HG02623 (cell line): ENCODE measurements around the gene ARHGAP25.
"Not testable (repeated sequence)": the region's sequence is repeated elsewhere in the genome, so short reads cannot be mapped to it uniquely, and the experiment has no call there.

Experiments
- ATAC-seq: cut with Tn5 transposase; IDR thresholded peaks from one replicate; pipeline ENCODE4 v1.9.1; 2021; ENCODE audit warnings: moderate library complexity; ENCODE audit not compliant: unreplicated experiment

Gene ARHGAP25

DNA sequence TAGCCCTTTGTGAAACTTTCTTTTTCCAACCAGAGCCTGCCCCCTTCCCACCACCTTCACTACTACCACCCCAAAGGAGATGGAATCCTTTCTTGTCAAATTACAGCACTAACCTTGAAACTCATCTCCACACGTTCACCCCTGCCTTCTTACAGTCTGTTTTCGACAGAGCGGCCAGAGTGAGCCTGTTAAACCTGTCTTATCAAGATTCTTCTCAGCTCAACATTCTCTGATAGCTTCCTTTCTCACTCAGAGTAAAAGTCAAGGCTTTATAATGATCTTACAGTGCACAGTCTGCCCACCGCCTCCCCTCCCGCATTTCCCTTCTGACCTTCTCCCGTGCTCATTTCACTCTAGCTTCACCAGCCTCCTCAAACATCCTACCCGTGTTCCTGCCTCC is 56.0 kb downstream of the ARHGAP25 start:
- ATAC-seq: no peak

- ATAC-seq: no peak
These were observed 57.3 kb downstream of the ARHGAP25 start for GRCh38 chr2:68791914-68792313.

GRCh38 chr2:68792751-68793150 is 58.1 kb downstream of the ARHGAP25 start:
- no peak for ATAC-seq

- no peak for ATAC-seq
These were observed 61.8 kb downstream of the ARHGAP25 start for GRCh38 chr2:68796295-68796905.

DNA sequence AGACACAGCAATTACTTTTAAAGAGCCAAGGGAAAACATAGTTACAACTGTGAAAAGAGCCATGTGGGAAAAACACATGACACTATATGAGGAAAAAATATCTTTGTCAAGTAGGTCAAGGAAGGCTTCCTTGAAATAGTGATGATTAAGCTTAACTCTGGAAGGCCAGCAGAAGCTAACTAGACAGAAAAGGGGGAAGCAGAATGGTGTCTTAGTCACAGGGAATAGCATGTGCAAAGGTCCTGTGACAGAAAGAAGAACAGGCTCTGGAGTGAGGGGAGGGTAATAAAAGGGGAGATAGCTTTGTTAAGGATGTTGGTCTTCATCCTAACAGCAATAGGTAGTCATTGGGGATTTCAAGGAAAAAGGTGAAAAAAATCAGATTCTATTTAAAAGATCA is 64.0 kb downstream of the ARHGAP25 start:
- ATAC-seq: no peak

DNA sequence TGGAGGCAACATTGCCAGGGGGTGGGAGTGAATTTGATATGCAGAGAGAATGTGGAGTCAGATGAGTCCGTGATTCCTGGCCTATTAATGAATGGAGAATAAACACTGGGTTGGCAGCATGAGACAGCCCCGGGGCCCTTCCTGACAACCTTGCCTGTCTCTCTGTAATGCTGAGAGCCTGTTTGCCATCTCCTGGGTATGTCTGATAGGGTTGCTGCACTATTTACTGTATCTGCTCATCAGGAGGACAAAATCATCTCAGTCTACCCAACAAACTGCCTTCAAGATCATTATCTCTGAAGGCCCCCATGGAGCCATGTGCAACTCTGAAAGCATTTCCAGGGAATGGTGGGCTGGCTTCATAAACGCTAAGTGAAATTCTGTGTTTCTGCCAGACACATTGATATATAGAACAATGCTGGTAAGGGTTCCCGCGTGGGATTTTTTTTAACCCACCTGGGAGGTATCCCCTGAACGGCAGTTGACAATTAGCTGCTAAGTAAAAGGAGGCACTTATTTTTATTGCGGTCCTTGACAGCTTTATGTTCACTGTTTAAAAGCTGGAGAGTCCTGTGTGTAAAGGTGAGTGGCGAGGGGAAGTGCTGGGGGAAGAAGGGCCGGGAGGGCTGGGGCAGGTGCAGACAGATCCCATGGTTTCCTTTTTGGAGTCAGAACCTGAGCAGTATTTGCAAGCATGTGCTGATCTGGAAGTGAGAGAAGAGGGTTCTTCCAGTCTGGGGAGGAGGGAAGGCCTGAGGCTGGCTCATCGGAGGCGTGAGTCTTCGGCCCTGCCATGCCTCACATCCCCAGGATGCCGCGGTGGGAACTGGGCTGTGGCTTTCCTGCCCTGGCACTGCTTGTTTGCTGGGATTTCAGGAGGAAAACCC is 64.8 kb downstream of the ARHGAP25 start:
- no peak for ATAC-seq

DNA sequence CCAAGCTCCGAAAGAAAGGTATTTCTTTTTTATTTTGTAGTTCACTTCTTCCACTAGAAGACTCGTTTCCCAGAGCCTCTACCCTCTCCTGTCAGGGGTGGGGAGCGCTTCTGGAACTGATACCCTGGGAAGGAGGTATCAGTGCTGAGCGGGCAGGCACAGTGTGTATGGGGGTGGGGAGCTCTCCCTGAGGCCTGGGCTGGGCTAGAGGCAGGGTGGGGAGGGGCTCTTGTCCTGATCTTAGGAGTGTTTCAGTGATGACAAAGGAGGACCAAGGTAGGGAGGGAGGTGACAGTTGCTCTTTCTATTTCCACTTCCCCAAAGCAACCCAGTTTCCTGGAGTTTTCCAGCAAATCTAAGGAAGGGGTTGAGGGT is 65.4 kb downstream of the ARHGAP25 start:
- no peak for ATAC-seq

- no peak for ATAC-seq
These were observed 65.9 kb downstream of the ARHGAP25 start for GRCh38 chr2:68800517-68800916.

- ATAC-seq: not testable (repeated sequence)
These were observed 67.5 kb downstream of the ARHGAP25 start for GRCh38 chr2:68802161-68802560.

GRCh38 chr2:68805025-68805424 is 70.4 kb downstream of the ARHGAP25 start:
- no peak for ATAC-seq

DNA sequence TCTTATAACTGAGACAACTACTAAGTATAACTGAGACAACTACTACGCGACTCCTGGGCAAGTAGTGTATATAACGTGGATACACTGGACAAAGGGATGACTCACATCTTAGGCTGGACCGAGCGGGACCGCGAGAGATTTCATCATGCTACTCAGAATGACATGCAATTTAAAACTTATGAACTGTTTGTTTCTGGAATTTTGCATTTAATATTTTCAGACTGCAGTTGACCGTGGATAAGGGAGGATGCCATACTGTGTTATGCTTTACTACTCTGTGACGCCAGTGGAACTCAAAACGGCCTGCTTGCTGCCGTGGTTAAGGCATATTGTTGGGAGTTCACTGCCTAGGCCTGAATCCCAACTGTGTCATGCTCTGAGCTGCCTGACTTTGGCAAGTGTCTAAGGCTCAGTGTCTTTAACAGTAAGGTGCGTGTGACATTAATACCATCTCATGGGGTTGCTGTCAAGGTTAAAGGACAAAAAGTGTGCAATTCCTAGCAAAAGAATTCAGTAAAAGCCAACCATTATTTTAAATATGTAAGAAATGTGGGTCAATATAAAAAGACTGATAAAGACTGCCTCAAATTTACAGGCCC is 72.0 kb downstream of the ARHGAP25 start:
- no peak for ATAC-seq

- ATAC-seq: no peak
These were observed 73.2 kb downstream of the ARHGAP25 start for GRCh38 chr2:68807821-68808266.

GRCh38 chr2:68809324-68810240 is 75.0 kb downstream of the ARHGAP25 start:
- no peak for ATAC-seq

- ATAC-seq: no peak
These were observed 76.8 kb downstream of the ARHGAP25 start for GRCh38 chr2:68811364-68811763.

GRCh38 chr2:68812251-68812650 is 77.6 kb downstream of the ARHGAP25 start:
- no peak for ATAC-seq

DNA sequence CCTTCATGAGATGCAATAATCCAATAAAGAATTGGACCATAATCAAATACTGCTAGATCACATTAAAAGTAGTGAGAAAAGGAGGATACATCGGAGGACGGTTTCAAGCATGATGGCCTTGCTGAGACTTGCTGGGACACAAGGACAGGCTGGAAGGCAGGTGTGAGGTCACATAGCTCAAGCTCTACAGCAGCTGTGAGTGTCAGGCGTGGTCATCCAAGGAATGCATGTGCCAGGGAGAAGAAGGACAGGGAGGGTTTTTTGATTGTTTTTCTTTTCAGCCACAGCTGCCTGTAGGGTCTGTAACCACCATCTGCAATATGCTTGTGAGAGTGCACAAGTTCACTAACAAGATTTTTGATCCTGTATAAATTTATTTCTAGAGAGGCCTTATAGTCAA is 79.0 kb downstream of the ARHGAP25 start:
- no peak for ATAC-seq

DNA sequence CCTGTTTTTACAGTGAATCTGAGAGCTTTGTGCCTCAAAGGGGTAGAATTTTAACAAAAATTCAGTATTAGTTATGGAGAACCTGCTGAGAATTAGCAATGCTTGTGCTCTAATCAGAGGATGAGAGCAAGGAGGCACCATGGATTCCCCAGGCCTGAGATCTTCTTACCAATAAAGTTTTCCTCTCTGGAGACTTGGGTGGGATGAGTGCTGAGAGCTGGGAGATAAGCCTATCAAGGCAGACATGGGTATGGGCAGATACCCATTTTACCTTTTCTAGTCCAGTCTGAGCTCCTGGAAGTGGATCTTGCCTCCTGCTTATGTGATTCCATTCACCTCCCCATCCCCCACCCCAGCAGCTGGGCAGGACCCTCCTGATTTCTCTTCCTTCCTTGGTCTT is 82.7 kb downstream of the ARHGAP25 start:
- ATAC-seq: no peak

GRCh38 chr2:68819556-68819955 is 84.9 kb downstream of the ARHGAP25 start:
- no peak for ATAC-seq

GRCh38 chr2:68822207-68822872 is 87.7 kb downstream of the ARHGAP25 start:
- no peak for ATAC-seq

- no peak for ATAC-seq
These were observed 90.2 kb downstream of the ARHGAP25 start for GRCh38 chr2:68824831-68825230.
